ENCODE results near the gene CCSAP.
"Not testable (repeated sequence)": the region's sequence is repeated elsewhere in the genome, so short reads cannot be mapped to it uniquely, and the experiment has no call there.

The CCSAP gene

DNA sequence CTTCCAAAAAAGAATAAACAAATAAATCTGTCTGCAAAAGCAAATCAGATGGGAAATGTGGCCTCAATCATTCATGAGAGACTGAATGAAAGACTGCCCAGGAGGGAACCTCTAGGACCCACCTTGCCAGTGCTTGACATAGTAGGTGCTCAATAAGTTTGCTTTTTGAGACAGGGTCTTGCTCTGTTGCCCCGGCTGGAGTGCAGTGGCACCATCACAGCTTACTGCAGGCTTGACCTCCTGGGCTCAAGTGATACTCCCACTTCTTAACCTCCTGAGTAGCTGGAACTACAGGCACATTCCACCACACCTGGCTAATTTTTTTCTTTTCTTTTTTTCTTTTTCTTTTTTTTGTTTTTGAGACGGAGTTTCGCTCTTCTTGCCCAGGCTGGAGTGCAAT, 40.3 kb upstream of the CCSAP start:
- DNase-seq (ENCODE audit: low spot score) = no peak
- in situ Hi-C loops (cut with MboI; ENCODE audit: low pct_unique_long_range_greater_than_20kb, low sequenced_read_pairs, unreplicated experiment) = no loop called here
- TF ChIP-seq, protein P1, sequence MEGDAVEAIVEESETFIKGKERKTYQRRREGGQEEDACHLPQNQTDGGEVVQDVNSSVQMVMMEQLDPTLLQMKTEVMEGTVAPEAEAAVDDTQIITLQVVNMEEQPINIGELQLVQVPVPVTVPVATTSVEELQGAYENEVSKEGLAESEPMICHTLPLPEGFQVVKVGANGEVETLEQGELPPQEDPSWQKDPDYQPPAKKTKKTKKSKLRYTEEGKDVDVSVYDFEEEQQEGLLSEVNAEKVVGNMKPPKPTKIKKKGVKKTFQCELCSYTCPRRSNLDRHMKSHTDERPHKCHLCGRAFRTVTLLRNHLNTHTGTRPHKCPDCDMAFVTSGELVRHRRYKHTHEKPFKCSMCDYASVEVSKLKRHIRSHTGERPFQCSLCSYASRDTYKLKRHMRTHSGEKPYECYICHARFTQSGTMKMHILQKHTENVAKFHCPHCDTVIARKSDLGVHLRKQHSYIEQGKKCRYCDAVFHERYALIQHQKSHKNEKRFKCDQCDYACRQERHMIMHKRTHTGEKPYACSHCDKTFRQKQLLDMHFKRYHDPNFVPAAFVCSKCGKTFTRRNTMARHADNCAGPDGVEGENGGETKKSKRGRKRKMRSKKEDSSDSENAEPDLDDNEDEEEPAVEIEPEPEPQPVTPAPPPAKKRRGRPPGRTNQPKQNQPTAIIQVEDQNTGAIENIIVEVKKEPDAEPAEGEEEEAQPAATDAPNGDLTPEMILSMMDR (IDR thresholded peaks at IDR 0.05; ENCODE audit: extremely low read depth, insufficient read depth, missing control alignments) = no peak

DNA sequence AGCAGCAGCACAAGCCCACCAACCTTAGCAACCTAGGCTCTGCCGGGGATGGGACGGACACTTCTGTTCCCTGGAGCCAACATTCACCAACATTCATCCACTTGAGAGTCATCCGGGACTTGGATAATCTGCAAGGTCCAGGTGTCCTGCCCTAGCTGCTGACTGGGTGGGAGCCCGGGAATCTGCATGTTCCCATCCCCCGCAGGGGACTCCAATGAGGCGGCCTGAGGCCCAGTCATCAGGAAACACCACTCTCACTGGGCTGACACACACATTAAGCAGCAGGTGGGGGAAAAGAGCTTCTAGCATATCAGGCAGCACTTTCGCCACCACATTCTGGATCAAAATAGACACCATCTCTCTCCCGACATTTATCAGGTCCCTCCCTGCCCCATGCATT, 38.4 kb upstream of the CCSAP start:
- DNase-seq (ENCODE audit: low spot score) = no peak
- in situ Hi-C loops (cut with MboI; ENCODE audit: low pct_unique_long_range_greater_than_20kb, low sequenced_read_pairs, unreplicated experiment) = no loop called here
- TF ChIP-seq, protein P1 (IDR thresholded peaks at IDR 0.05; ENCODE audit: extremely low read depth, insufficient read depth, missing control alignments) = no peak

DNA sequence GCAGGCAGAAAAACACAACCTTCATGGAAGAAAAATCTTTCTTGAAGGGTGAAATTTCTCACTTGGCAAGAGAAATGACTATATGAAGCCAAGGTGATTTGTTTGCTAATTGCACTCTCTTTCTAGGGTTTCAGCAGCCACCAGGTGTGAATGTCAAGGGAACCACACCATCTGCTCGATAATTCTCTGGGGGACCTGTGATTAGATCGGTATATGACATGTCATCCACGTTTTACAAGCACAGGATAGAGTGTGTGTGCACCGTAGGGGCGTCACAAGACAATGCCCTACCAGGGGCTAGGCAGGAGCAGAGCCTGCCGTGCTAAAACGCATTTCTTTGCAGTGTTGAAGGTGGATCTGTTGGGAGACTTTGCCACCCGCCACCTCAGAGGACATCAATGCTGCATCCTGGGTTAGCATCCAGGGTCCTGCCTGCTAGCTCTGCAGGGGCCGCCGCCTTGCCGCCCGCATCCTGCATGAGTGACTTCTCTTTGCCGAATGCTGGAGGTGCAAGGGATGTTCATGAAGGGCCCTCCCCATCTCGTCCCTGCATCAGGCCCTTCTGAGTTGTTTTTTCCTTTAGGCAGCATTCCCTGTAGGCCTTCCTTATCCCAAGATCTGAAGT, 37.8 kb upstream of the CCSAP start:
- no peak for DNase-seq (ENCODE audit: low spot score)
- TF ChIP-seq, protein P1 (IDR thresholded peaks at IDR 0.05; ENCODE audit: extremely low read depth, insufficient read depth, missing control alignments) = no peak
- in situ Hi-C loops (cut with MboI; ENCODE audit: low pct_unique_long_range_greater_than_20kb, low sequenced_read_pairs, unreplicated experiment) = no loop called here

DNA sequence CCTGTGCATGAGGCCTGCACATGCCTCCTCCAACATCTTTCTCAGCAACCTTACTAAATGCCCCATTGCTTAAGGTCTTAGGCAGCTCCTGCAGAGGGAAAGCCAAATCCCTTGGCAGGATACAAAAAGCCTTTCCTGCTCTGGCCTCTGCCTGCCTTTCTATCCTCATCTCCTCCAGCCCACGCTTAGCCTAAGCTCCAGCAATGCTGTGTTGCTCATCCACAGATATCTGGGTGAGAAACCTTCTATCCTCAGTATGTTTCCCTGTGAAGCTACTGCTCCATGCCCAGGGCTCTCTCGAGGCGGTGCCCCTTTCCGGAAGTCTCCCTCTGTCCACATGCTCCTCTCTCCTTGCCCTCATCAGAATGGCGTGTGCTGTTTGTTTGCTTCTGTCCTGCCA, 37.0 kb upstream of the CCSAP start:
- no peak for DNase-seq (ENCODE audit: low spot score)
- TF ChIP-seq, protein P1 (IDR thresholded peaks at IDR 0.05; ENCODE audit: extremely low read depth, insufficient read depth, missing control alignments) = no peak
- in situ Hi-C loops (cut with MboI; ENCODE audit: low pct_unique_long_range_greater_than_20kb, low sequenced_read_pairs, unreplicated experiment) = no loop called here

DNA sequence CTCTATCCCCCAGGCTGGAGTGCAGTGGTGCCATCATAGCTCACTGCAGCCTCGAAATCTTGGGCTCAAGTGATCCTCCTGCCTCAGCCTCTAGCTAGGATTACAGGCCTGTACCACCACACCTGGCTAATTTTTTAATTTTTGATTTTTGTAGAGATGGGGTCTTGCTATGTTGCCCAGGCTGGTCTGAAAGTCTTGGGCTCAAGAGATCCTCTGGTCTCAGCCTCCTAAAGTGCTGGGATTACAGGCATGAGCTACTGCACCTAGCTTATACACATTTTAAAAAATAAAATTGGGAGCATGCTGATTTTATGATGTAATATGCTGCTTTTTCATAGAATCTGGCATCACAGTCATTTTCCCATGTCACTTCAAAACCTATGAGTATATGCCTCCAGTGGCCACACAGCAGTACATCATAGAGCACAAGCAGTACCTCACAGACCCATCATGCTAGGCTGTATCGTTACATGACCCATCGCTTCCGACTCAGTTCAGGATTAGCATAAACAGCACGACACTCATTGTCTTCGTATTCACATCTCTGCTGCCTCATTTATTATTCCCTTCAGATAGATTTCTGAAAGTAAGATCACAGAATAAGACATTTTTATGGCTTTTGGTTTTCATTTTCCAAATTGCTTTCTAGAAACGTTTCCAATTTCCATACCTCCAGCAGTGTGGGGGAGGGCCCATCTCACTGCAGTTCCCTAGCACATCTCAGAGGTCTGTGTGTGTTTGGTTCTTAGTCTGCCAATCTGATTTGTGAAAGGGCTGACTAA, 35.9 kb upstream of the CCSAP start:
- TF ChIP-seq, protein P1 (IDR thresholded peaks at IDR 0.05; ENCODE audit: extremely low read depth, insufficient read depth, missing control alignments) = no peak
- DNase-seq (ENCODE audit: low spot score) = no peak
- in situ Hi-C loops (cut with MboI; ENCODE audit: low pct_unique_long_range_greater_than_20kb, low sequenced_read_pairs, unreplicated experiment) = no loop called here

DNA sequence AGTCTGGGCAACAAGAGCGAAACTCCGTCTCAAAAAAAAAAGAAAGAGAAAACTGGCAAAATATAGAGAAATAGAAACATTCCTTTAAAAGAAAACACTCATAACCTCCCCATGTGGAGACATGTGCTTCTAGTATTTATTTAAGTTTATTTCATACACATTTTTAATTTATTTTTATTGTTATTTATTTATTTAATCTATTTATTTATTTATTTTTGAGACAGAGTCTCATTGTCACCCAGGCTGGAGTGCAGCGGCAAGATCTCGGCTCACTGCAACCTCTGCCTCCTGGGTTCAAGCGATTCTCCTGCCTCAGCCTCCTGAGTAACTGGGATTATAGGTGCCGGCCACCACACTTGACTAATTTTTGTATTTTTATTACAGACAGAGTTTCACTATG, 35.2 kb upstream of the CCSAP start:
- DNase-seq (ENCODE audit: low spot score); in situ Hi-C loops (cut with MboI; ENCODE audit: low pct_unique_long_range_greater_than_20kb, low sequenced_read_pairs, unreplicated experiment): not testable (repeated sequence)

DNA sequence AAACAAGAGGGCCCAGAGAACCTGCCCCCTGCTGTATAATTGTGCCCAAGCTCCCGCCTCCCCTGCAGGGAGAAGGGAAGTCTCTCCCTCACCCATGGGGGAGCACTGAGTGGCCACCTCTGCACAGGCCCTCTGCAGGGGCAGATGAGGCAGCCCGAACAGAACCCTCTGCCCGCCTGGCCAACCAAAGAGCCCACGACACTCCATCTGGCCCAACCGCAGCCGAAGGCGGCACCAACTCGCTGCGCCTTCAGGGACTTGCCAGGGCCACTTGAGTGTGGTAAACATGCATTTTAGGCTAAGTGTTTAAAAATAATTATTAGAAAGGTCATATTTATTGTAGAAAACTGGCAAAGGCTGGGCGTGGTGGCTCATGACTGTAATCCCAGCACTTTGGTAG, 34.6 kb upstream of the CCSAP start:
- in situ Hi-C loops (cut with MboI; ENCODE audit: low pct_unique_long_range_greater_than_20kb, low sequenced_read_pairs, unreplicated experiment) = no loop called here
- no peak for DNase-seq (ENCODE audit: low spot score)
- TF ChIP-seq, protein P1 (IDR thresholded peaks at IDR 0.05; ENCODE audit: extremely low read depth, insufficient read depth, missing control alignments) = no peak

Data from GM13977 (cell line).